Chondrocyte (in vitro differentiated cells): ENCODE results near the gene BUB1B. TPM values are rescaled to one million over a fixed set of nuclear protein-coding genes. Genes with fewer than 3 reads are reported as not detected.

ENCODE experiments used
- DNase-seq: peaks from one replicate; pipeline ENCODE4 v3.0.0; 2021; ENCODE audit warnings: mixed read lengths, low spot score
- H3K27ac Mint-ChIP-seq: one replicate; pipeline ENCODE4 v1.8.0; 2021; ENCODE audit warnings: mild to moderate bottlenecking, moderate library complexity, mixed read lengths; ENCODE audit not compliant: unreplicated experiment
- H3K27me3 Mint-ChIP-seq: 2 replicates; pipeline ENCODE4 v1.8.0; 2021; ENCODE audit warnings: low read depth, mixed read lengths
- H3K36me3 Mint-ChIP-seq: 2 replicates; pipeline ENCODE4 v1.8.0; 2021; ENCODE audit warnings: low read depth, mixed read lengths
- H3K4me1 Mint-ChIP-seq: 2 replicates; pipeline ENCODE4 v1.8.0; 2021; ENCODE audit warnings: low read depth, mild to moderate bottlenecking, mixed read lengths
- H3K4me3 Mint-ChIP-seq: one replicate; pipeline ENCODE4 v1.8.0; 2021; ENCODE audit warnings: mild to moderate bottlenecking, moderate library complexity, mixed read lengths; ENCODE audit not compliant: unreplicated experiment
- H3K9me3 Mint-ChIP-seq: 2 replicates; pipeline ENCODE4 v1.8.0; 2021; ENCODE audit warnings: low read depth, mixed read lengths
- total RNA-seq: library from RNA; stranded (reverse); gene quantifications from 3 replicates; pipeline ENCODE4 v1.2.1, GENCODE V29; 2021
- TF ChIP-seq, protein P1 (sequence below): fragments of 200-600 bp; sonication (generic); IDR thresholded peaks from 2 replicates; pipeline ENCODE4 v1.5.0; 2021; ENCODE audit warnings: antibody characterized with exemption, mild to moderate bottlenecking, moderate library complexity

BUB1B gene
- total RNA-seq, 1 donor from 2014 or later = 6.7 TPM

DNA sequence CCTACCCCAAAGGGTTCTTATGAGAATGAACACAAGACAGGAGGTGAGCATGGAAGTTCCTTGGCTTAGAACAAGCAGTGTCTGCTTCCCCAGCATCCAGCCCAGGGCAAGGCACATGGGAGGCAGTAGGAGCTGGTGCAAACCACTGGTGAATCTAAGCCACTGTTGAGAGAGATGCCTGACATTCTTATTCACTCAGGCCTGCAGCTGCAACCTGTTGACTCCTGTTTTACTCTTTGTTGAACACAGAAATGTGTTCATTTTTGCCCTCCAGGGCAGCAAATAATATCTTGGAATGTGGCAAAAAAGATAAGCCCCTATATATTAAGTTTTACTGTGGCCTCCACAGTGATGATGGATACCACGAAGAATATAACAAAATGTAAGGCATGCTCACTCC is 69.1 kb downstream of the BUB1B start:
- Mint-ChIP-seq H3K27ac (no peak overlapping the region), H3K9me3 (no peaks in the 10 kb centered on the region), H3K36me3 (peaks cover under 1% of the 10 kb centered on the region), H3K4me1 (no peaks in the 10 kb centered on the region), H3K4me3 (no peak overlapping the region), H3K27me3 (no peaks in the 10 kb centered on the region)
- TF ChIP-seq, protein P1, sequence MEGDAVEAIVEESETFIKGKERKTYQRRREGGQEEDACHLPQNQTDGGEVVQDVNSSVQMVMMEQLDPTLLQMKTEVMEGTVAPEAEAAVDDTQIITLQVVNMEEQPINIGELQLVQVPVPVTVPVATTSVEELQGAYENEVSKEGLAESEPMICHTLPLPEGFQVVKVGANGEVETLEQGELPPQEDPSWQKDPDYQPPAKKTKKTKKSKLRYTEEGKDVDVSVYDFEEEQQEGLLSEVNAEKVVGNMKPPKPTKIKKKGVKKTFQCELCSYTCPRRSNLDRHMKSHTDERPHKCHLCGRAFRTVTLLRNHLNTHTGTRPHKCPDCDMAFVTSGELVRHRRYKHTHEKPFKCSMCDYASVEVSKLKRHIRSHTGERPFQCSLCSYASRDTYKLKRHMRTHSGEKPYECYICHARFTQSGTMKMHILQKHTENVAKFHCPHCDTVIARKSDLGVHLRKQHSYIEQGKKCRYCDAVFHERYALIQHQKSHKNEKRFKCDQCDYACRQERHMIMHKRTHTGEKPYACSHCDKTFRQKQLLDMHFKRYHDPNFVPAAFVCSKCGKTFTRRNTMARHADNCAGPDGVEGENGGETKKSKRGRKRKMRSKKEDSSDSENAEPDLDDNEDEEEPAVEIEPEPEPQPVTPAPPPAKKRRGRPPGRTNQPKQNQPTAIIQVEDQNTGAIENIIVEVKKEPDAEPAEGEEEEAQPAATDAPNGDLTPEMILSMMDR = no peak
- no peak for DNase-seq

DNA sequence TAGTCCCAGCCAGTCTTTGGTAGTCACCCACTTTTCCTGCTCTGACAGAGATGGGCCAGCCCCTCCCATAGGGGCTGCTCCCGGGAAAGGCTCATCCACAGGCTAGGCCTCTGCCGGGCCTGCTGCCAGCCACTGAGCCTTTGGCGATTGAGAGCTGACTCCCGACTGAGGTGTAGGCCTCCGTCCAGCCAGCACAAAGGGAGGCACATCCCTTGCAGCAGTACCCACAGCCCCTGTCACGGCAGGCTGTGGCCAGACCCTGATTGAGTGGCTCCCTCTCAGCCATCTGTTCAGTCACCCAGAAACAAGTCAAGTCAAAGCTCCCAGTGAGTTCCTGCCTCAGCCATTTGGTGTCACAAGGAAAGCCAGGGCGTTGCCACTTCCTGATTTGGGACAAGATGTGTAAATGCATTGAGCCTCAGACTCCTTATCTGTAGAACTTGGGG is 71.8 kb downstream of the BUB1B start:
- no peaks in the 10 kb centered on the region for H3K27me3 Mint-ChIP-seq
- DNase-seq = no peak
- H3K4me1 Mint-ChIP-seq = no peaks in the 10 kb centered on the region
- no peaks in the 10 kb centered on the region for H3K36me3 Mint-ChIP-seq
- H3K9me3 Mint-ChIP-seq = no peaks in the 10 kb centered on the region
- H3K27ac Mint-ChIP-seq = no peak overlapping the region
- H3K4me3 Mint-ChIP-seq = no peak overlapping the region
- TF ChIP-seq, protein P1 = no peak

DNA sequence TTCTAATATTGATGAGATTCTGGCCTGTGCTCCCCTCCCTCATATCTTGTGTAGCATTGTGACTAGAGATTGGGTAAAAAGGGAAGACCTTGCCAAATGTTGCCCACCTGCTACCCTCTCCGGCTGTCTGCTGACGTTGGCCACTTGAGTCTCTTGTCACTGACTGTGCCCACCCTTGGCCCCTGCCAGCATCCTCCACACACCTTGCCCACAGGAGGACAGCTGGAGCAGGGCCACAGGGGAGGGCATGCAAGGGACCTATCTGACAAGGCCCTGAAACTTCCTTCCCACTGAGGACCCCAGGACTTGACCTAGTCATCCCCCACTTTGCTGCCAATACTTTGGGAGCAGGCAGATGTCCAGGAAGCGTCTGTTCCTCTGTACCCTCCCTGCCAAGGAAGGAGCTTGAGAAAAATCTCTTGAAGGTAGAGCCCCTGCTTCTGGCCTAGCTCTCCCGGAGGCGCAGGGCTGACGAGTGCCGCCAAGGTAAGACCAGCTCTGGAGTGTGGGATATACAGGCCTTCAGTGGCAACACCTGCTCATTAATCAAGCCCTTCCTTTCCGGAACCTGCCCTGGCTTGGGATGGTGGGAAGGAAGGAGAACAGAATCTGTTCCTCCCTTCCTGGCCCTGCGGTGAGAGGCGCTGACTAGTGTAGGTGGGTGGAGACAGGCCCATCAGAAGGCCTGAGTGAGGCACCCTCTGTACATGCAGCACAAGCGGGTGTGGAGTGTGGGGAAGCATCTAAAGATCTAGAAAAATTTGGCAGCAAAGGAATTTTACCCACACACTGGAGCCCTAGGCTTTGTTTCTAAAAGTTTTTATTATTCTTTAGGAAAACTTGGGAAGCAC is 73.1 kb downstream of the BUB1B start:
- Mint-ChIP-seq H3K27ac (no peak overlapping the region), H3K9me3 (no peaks in the 10 kb centered on the region), H3K36me3 (no peaks in the 10 kb centered on the region), H3K4me3 (no peak overlapping the region), H3K4me1 (peaks cover 4% of the 10 kb centered on the region), H3K27me3 (peaks cover 4% of the 10 kb centered on the region)
- TF ChIP-seq, protein P1 = no peak
- no peak for DNase-seq

DNA sequence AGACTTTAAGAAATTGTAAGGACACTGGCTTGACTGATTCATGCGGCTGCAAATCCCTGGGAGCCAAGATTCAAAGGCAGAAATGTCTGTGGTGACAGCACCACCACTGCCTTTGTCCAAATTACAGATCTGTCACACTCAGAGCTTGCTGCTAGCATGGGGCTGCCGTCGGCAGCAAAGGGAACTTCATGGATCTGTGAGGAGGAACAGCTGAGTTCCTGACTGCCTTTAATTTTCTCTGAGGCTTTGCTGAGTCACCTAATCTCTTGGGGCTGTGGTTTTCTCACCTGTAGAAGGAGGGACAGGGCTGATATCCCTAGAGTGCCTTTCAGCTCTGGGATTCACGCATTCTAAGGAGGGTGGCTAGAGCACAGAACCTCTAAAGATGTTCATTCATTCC is 73.9 kb downstream of the BUB1B start:
- H3K27ac Mint-ChIP-seq = no peak overlapping the region
- no peaks in the 10 kb centered on the region for H3K36me3 Mint-ChIP-seq
- H3K27me3 Mint-ChIP-seq = peaks cover 4% of the 10 kb centered on the region
- no peak for DNase-seq
- TF ChIP-seq, protein P1 = no peak
- peaks cover 8% of the 10 kb centered on the region for H3K4me1 Mint-ChIP-seq
- no peaks in the 10 kb centered on the region for H3K9me3 Mint-ChIP-seq
- no peak overlapping the region for H3K4me3 Mint-ChIP-seq

DNA sequence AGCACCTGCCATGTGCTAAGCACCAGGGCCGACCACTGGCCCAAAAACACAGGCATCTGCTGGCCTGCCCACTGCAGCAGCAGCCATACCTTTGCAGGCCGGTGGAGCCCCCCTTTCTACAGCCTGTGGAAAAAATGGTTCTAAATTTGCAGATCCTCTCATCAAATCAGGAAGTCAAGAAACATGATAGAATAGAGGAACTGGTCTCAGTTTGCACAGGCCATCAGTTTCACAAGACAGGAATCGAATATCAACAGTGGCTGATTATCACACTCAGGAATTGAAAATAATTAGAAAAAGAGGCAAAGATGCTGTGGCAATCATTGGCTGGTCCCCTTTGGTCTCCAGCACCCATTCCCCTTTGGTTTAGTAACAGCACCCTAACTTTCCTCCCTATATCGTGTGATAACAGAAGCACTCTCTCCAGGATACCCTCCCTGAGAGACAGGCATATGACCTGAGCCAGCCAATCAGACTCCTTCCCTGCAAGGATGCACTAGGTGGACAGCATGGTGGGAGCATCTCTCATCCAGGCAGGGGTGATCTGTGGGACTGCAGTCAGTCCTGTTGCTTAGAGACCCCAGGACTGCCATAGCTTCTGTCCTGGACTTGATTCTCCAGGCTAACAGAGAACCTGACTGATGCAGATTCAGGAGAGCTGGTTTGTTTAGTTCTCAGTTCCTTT is 74.5 kb downstream of the BUB1B start:
- Mint-ChIP-seq H3K9me3 (no peaks in the 10 kb centered on the region), H3K36me3 (no peaks in the 10 kb centered on the region), H3K4me1 (peaks cover 8% of the 10 kb centered on the region), H3K27ac (no peak overlapping the region), H3K27me3 (peaks cover 4% of the 10 kb centered on the region), H3K4me3 (no peak overlapping the region)
- DNase-seq = no peak
- TF ChIP-seq, protein P1 = no peak
